GM21528 (cell line): Measurements from ENCODE around the gene CD58.
A peak's percentile ranks its signal among the peaks of the same experiment; 100 is the strongest.
"Not testable (repeated sequence)": the region's sequence is repeated elsewhere in the genome, so short reads cannot be mapped to it uniquely, and the experiment has no call there.

Source experiments
- ATAC-seq: cut with Tn5 transposase; IDR thresholded peaks from one replicate; pipeline ENCODE4 v1.9.1; 2021; ENCODE audit warnings: mild to moderate bottlenecking, moderate library complexity; ENCODE audit not compliant: unreplicated experiment, low FRiP score

CD58 gene

GRCh38 chr1:116593977-116594376 lies 23.2 kb upstream of the CD58 start:
- not testable (repeated sequence) for ATAC-seq

DNA sequence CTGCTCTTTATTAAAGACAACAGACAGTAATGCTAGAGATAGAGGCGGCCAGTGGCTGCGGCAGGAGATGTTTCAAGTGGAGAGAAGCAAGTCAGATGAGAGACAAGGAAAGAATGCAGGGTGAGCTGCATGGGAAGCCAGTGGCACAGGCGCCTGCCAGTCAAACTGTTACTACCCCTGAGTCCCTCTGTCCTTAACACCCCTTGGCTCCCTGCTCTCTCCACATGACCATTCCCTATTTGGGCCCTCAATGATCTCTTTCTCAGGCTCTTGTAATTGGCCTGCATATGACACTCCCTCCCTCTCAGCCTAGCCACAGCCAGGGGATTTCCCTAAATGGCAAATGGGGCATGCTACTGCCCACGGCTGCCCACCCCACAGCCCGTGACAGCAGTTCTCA lies 22.6 kb upstream of the CD58 start:
- ATAC-seq = not testable (repeated sequence)

- ATAC-seq = not testable (repeated sequence)
Observed at GRCh38 chr1:116591951-116592605, 21.3 kb upstream of the CD58 start.

DNA sequence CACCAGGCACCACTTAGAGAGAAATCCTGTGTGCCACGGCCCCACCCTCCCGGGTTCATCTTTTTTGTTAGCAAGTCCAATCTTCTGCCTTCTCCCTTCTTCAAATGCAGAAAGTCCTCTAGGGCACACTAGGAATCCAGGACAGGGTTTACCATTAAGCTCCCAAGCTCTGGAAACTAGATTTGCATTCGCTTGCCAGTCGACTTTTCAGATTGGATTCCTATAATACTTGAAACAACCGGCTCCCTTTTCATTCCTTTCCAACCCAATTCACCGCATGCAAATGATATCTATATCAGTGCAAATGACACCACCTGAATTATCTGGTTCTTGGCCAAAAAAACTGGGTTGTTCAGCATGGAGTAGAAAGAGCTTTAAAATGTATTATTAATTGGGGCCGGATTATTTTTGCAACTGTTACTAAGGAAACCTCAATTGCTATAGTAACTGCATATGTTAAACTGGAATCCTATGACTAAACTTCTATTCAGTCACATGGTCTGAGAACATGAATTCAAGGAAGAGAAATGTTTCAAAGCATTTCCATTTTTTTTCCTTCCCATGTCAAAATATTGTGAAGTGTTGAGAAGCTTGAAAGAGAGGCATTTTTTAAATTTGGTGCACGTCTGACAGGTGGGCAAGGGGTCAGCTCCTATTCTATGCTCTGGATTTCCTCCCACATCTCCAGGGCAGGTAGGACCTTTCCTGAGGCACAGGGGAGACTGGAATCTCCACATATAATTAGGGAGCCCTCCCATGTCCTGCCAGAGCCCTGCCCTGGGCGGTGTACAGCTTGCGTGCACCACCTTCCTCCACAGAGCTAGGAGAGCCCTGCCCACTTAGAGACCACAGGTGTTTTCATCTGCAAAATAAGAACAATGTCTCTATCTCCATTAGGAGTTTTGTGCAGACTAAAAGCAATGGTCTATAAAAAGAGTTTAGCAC lies 20.5 kb upstream of the CD58 start:
- ATAC-seq = not testable (repeated sequence)

DNA sequence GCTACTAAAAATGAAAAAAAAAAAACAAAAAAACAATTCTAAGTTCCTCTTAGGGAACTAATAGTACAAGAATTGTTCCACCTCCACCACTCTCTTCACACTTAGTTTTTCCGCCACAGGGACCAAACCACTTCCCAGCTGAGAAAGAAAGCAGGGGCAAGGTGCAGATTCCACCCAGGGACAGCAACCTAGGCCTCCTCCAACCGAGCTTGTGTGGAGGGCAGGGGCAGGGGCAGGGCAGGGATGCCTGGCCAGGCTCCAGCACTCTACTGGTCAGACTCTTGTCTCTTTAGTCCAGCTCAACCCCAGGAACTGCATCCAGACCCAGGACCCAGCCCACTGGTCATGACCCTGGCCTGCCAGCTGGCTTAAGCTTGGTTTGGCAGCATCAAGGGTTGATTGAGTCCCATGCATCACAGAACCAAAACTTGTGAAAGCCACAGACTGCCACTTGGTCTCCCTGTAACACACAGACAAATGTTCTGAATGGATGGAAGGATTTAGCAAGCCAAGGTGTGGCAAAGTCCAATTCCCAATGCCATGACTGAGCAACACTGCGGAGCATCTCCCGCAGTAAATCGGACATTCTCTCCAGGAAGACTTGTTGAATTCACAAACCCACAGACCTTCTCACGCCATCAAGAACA lies 19.7 kb upstream of the CD58 start:
- not testable (repeated sequence) for ATAC-seq

DNA sequence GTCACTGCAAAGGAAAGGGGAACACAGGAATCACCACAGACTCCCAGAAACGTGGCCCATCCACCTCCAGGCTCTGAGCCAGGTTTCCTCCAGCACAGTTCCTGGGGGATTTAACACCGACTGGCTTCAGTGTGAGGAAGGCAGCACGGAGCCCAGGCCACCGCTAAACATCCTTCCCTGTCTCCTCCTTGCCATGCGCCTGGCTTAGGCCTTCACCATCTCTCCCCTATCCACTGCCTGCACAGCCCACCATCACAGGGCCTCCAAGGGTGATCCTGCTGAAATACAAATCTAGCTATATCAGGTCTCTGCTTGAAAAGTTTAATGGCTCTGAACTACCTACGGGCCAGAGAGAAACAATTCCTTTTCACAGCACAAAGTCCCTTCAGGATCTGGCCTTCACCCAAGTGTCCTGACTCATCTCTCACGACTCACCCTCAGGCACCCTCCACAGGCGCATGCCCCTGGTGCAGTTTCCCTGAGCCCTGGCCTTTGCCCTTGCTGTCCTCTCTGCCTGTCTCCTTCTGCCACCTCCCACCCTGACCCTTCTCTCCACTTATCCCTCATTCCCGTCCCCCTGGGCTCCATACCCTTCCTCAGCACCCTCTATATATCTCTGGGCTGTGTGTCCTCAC lies 18.4 kb upstream of the CD58 start:
- not testable (repeated sequence) for ATAC-seq

GRCh38 chr1:116587501-116588227 lies 16.8 kb upstream of the CD58 start:
- ATAC-seq = no peak

DNA sequence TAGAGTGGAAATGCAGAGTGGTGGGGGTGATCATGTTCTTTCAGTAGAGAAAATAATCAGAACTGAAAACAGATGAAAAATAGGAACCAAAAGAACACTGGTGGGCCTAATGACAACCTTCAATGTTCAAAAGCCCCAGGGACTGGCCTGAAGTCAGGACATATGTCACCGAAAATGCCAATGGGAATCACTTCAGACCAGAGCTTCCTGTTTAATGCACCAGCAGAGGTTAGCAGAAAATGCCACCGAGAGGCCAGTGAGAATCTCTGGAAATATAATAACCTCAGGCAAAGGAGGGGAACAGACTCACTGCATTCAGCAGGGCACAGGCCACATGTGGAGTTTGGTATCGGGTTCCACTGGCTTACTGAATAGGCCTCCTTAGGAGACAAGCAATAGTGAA lies 15.9 kb upstream of the CD58 start:
- ATAC-seq = peak; percentile 61

GRCh38 chr1:116585886-116586285 lies 15.1 kb upstream of the CD58 start:
- no peak for ATAC-seq

DNA sequence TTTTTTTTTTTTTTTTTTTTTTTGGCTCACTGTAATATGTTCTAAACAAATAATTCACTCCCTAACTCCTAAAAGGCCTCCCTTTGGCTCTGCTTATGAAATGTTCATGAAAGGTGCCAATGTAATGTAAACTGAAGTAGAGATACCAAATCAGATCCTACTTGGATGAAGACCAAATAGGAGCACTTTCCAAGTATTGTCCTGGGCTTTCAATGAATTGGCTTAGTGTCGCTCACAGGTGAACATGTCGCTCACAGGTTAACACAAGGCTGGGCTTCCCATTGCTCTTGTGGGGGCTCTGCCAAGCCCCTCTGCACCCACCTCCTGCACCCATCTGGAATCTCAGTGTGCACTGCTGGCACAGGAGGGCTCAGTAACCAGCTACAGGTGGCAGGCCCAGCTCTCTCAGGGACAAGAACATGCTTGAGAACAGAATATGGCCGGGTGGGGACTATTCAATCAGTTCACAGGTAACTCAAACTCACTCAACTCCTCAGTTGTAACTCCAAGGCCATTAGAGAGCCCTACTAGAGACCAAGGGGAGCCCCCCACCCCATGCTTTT lies 10.6 kb upstream of the CD58 start:
- no peak for ATAC-seq

DNA sequence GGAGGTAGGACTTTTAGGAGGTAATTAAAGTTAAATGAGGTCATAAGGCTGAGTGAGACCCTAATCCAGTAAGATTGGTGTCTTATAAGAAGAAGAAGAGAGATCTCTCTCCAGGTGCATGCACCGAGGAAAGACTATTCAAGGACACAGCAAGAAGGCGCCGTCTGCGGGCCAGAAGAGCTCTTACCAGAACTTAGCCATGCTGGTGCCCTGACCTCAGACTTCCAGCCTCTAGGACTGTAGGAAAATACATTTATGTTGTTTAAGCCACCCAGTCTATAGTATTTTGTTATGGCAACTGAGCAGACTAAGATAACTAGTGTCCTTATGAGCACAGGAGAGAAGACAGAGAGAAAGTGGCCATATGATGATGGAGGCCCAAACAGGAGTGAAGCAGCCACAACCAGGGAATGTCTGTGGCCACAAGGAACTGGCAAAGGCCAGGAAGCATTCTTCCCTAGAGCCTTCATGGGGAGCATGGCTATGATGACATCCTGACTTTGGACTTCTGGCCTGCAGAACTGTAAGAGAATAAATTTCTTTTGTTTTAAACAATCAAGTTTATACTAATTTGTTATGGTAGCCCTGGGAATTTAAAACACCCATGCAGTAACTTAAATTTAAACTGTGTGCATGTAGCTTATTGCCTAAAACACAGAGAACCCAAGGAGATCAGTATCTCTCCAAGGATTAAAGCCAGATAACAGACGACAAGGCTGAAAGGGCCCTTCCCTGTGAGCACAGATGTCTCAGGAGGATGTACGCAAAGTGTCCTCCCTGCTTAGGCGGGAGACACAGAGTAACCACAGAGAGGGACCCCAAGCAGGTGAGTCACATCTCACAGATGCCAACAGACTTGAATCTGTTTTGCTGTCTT lies 9.9 kb upstream of the CD58 start:
- ATAC-seq = no peak

- no peak for ATAC-seq
Observed at GRCh38 chr1:116579259-116579875, 8.5 kb upstream of the CD58 start.

- ATAC-seq = no peak
Observed at GRCh38 chr1:116578581-116578980, 7.8 kb upstream of the CD58 start.

DNA sequence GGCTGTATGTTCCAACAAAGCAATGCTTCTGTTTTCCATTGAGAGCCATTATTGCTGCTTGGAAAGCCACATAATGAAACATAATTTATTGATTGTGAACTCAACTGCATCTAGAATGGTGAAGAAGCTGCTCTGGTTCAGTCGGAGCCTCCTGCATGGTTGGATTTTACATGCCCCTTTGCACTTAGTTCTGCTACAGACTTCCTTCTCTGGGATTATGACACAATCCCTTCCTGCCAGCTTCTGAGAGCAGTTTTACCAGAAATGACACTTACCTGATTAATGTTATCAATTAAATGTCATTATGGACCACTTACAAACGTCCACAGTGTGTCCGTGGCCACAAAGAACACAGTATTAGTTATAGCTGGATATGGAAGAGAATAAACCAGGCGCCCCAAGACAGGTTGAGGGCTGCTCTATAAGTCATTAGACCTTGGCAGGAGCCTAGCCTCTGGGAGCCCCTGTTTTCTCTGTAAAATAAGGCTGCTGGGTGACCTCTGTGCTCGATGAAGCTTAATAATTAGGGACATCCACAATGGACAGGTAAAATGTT lies 7.0 kb upstream of the CD58 start:
- ATAC-seq = no peak

DNA sequence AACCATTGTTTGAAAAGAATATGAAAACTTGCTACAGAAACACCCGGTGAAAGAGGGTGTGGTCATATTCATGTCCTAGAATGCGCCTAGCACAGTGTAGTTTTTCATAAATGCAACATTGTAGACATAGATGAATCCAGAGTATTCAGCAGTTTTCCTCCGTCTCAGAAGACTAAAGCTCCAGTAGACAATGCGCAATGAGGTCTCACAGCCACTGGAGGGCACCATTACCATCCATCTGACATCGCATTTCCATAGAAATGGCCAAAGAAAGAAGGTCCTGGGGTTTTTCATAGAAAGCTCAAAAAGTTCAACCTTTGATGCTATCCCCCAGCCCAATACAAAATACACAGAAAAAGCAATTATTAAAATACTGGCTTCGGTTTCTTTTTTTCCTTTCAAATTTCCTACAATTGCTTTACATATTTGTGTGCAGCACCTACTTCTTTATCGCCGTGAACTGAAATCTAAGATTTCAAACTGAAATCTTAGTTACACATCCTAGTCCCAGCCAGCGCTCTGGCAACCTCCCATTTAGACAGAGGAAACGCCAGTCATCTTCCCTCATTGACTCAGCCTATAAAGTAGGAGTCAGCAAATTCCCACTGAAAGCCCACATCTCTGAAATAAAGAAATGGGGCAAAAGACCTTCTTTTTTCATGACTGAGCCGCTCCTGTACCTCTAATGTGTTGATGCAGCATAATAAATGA lies 3.9 kb upstream of the CD58 start:
- no peak for ATAC-seq

DNA sequence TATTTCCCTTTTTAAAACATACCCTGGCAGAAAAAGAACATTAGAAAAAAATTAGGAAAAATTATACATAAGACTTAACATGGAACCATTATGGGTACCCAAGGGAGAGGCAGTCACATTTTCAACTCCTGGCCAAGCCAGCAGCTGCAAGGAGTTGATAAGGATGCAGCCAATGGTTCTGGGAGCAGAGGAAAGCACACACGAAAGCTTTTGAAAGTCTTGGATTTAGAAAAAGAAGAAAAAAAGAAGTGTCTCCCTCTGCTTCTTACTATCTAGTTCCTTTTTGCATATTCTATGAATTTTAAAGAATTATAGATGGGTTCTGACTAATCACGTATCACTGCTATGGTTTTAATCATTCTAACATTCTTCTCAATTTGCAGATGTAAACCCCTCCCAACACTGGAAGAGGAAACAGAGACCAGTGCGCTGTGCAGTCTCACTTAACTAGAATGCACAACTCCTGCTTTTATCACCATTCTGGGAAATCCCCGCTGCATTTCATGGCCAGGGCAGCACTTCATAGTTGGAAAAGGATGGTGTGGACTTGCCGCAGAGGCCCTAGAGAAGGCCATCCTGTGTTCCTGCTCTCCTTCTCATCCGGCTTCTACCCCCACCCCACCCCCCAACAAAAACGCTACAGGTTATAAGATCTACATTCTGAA lies 2.7 kb upstream of the CD58 start:
- no peak for ATAC-seq
